RCC 7860 (cell line): ENCODE results near the gene GRAMD4.

Experiments
- DNase-seq: peaks from one replicate; pipeline ENCODE4 v3.0.0-alpha.2; 2015; ENCODE audit warnings: low spot score
- FAIRE-seq: peaks from 2 replicates; lab custom pipeline; 2012; peaks lifted over from hg19 to GRCh38; lab: Jason Lieb, UNC

The GRAMD4 gene

DNA sequence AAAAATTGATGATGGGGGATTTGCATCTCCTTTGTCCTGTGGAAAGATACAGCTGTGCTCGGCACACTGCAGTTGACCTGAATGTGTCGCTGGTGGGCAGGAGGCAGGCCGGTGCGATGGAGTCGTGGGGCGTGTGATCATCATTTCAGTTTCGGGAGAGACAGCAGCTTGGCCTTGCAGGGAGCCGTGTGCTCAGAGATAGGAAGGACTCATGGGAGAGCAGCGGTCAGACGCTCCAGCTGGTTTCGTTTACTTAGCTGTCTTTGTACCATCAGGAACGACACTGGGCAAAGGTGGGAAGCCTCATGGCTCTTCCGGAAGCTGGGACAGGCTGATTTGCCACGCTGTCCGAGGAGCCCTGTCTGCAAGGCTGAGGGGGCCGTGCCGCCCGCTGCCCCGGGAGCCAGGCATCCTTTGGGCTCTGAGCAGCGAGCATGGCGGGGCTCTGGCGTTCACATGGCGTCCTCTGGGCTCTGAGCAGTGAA, 32.7 kb downstream of the GRAMD4 start:
- no peak for DNase-seq
- no peak for FAIRE-seq

DNA sequence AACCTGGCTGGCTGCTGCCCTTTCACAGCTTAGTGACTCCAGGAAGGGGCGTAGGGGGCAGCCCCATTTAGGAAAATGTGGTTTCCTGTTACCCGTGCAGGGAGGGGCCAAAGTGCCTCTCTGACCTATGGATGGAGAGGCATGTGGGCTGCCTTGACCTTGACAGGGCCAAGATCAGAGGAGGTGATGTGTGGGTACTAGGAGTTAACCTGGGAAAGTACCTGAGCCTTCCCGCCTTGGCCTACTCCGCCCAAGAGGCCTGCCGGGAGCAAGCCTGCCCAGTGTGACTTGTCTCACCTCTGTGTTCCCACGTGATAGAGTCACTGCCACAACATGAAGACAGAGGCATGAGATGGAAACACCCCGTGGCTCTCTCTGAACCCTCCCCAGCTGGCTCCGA, 33.4 kb downstream of the GRAMD4 start:
- DNase-seq (no peak), FAIRE-seq (no peak)

DNA sequence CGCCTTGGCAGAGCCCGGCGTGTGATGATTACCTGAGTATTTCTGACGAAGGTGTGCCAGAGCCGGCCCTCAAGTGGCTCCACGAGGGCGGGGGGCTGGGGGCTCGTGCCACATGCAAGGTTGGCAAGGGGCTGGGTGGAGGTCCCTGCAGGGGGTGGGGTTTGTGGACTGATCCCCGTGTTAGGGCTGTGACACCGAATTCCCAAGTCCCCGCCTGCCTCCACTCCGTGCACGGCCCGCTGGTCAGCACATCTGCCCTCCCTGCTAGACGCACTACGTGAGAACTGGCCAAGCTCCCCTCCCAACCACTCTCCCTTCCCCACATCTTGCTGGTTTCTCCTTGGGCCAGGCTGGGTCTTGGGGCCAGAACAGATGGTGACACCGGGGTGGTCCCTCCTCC, 34.2 kb downstream of the GRAMD4 start:
- no peak for FAIRE-seq
- DNase-seq = no peak

DNA sequence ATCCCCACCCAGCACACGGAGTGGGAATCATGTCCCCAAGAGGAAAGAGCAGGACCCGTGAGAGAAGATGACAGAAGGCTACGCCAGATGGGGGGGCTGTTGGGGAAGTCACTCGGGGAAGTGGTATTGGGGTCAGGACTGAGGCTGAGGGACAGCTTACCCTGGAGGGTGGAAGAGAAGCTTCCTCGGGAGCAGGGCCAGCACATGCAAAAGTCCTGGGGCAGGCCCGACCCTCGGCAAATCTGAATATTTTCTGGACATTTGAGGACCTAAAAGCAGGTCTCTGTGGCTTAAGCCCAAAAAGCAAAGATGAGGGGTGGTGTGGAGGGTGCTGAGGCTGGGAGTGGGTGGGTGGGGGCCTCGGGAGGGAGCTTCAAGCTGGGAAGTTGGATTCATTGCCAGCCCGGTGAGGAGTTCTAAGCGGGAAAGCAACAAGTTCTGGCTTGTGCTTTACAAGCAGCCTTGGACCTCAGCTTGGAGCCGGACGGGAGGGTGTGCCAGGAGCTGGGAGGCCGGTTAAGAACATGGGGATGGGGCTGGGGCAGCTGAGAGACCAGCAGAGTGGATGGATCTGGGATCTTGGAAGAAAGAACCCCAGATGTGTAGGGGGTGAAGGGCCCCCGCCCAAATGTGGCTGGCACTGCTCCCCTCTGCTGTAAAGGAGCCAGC, 34.9 kb downstream of the GRAMD4 start:
- no peak for FAIRE-seq
- no peak for DNase-seq

DNA sequence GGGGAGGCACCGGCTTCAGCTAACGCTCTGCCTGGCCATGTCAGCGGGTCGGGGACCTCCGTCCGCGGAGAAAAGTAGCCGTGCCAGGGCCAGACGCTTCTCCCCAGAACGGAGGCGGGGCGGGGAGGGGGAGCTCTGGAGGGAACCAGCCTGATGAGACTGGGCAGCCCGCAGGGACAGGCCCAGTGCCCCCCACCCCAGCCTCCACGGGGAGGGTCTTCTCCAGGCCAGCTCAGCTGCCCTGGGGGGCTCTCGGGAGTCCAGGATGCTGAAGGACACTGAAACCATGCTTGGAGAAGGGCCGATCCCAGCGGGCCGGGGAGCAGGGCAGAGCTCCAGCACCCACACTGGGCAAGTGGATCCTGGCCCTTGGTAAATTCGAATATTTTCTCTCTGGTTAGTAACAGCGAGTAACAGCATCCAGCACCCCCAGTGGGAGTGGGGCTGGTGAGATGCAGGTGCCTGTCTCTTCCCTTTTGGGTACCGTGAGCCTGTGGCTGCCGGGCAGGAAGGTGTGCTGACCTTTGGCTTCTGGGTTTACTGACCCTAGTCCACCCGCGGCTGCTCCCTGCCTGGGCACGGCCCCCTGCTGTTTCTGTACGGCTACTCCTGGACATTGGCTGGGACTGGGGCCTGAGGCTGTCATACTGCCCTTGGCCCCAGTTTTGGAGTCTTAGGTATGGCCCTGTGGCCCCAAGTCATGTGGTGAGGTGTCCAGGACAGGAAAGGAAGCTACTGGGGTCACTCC, 35.8 kb downstream of the GRAMD4 start:
- DNase-seq (no peak), FAIRE-seq (no peak)

DNA sequence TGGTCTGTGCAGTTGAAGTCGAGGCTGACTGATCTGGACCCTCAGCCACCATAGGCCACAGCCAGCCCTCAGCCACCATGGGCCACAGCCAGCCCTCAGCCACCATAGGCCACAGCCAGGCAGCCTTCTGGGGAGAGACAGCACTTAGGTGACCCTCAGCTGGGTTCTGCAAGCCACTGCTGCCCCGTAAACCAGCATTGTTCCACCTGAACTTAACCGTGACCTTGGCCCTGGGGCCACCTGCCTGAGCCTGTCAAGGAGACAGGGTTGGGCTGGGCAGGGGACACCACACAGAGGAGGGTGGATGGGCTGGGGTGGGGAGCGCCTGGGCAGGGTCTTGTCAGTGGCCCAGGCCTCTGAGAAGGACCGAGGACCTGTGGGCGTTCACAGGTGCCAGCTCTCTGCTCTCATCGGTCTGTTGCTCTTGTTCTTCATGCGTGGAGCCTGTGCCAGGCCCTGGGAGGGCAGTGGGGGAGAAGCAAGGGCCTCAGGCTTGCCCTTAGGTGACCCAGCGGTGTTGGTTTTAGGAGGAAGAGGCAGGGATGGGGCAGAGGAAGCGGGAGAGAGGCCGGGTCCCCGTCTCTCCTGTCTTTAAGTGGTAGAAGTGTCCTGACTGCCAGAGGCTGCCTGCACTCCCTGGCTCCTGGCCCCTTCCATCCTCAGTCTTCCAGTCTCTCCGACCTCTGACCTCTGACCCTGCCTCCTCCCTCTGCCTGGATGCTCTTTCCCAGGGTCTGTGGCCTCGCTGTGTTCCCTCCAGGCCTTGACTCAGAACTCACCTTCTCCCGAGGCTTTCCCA, 36.9 kb downstream of the GRAMD4 start:
- FAIRE-seq (no peak), DNase-seq (no peak)

DNA sequence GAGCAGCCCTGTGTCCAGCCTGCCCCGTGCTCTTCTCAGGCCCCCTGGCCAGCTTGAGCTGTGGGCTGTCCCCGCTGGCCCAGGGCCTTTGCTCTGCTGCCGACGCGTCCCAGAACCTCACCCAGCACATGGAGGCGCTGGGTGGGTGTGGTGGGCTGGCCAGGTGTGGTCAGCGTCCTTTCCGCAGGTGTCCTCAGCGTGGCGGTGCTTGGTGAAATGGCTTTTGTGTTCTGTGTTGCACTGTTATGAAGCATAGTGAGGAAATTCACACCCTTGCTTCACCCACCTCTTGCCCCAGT, 37.4 kb downstream of the GRAMD4 start:
- DNase-seq (no peak), FAIRE-seq (no peak)

DNA sequence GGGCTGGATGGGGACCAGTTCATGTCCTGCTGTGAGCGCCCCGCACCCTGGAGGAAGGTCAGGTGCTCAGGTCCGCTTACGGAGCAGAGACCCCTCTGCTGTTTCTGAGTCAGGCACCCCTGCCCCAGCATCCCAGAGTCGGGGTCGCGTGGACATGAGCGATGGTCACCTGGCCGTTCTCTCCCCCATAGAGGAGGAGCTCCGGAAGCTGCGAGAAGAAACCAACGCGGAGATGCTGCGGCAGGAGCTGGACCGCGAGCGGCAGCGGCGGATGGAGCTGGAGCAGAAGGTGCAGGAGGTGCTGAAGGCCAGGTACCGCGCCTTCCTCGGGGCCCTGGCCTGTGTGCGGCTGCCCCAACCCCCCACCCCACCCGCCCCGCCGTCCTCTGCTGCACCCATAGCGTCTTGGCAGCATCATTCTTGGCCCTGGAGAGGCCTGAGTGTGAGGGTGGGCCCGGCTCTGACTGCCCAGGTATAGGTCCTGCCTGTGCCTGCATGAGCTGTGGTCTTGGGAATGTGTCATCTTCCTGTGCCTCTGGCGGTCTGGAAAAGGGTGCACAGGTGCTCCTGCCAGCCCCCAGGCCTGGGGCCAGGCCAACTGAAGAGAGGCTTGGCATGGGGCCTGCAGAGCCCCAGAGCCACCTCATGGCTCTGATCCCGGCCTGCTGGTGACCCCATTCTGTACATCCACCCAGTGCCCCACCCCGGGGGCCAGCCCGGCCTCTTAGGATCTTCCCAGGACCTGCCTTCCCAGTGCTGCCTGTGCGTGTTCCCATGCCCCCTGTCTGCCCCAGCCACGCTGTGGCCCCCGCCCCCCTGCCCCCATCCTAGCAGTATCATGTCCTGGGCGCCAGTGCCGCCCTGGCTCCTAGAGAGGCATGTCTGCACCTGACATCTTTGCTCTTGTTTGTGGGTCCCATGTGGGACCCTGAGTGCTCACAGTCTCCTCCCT, 38.1 kb downstream of the GRAMD4 start:
- FAIRE-seq = no peak
- no peak for DNase-seq

DNA sequence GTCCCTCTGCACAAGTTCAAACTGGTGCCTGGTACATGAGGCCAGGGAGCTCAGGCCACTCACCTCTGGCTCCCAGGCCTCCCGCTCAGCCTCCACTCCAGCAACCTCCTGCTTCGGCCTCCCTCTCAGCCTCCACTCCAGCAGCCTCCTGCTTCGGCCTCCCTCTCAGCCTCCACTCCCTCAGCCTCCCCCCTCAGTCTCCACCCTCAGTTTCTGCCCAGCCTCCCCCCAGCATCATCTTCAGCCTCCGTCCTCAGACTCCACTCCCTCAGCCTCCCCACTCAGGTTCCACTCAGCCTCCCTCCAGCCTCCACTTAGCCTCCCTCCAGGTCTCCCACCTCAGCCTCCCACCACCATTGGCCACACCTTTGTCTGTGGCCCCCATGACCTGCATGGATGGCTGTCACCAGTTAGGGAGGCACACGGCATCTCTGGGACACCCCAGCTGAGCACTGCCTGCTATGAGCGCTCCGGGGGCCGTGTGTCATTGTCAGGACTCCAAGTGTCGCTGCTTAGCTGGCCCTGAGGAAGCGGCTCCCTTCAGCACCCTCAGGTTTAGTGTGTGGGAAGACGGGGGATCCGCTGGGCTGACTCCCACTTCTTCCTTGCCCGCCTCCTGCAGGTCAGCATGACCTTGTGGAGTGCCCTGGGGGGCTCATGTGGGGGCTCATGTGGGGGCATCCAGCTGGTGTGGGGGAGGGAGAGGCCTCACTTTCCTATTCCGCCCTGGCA, 39.0 kb downstream of the GRAMD4 start:
- no peak for FAIRE-seq

DNA sequence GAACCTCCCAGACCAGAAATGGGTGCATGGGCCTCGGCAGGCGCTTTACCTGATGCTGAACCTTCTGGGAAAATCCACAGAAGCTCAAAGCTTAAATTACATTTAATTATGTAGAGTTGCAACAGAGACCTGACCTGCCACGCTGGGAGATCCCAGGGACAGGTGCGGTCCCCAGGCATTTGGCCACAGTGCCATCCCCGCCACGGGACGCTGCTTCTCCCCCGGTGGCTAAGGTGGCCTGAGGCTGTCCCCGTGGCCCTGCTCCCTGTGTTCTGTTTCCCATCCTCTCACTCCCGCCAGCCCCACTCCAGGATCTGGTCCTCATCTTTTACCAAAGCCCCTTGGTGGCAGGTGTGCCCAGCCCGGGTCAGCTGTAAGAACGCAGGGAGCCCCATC, 39.6 kb downstream of the GRAMD4 start:
- FAIRE-seq (no peak), DNase-seq (no peak)

More for the DNA sequence above, 39.0 kb downstream of the GRAMD4 start:
- DNase-seq = no peak

DNA sequence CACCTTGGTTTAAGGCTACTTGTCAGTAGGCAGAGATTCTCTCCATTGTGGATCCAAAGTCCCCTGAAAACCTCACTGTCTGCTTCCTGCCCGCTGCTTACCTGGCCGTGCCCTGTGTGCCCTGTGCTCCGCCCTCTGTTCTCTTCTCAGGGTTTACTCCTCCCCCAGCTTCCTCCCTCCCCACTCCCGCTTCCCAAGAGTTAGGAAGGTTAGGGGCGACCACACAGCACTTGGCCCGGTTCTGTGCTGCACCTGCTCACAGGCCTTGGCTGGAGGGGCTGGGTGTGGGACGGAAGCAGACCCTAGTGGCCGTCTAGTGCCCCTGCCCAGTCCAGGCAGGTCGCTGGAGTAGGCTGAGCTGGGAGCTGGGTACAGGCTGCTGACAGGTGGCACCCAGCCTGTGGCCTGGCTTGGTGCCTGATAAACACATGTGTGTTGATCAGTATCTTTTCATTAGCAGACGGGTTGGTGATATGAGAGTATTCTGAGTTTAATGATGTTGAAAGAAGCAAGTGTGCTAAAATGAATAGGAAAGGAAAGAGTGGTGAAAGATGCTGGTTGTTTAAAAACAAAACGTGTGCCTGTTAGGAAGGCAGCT, 40.5 kb downstream of the GRAMD4 start:
- no peak for DNase-seq
- no peak for FAIRE-seq

DNA sequence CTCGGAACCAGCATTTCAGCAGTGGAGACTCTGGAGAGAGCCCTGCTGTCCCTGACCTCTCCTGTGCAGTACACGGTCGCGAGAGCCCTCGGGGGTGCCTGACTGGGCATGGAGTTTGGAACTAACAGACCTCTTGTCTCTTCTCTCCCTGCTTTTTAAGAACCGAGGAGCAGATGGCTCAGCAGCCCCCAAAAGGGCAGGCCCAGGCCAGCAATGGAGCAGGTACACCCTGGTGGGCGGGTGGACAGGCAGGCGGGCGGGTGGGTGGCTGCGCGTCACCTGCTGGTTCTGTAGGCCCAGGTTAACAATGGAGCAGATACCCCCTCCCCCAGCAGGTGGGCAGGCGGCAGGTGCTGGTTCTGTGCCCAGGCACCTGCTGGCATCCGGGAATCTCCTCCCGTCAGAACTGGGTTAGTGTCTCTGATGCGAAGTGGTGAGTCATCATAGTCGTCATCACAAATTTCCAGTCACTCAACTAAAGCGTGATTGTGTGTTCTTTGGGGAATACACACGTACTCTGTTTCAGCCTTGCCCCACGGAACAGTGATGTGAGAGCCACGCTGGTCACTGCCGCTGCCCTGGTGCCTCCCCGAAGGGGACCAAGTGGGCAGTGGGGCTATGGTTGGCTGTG, 41.1 kb downstream of the GRAMD4 start:
- DNase-seq (peak; percentile 7), FAIRE-seq (no peak)

DNA sequence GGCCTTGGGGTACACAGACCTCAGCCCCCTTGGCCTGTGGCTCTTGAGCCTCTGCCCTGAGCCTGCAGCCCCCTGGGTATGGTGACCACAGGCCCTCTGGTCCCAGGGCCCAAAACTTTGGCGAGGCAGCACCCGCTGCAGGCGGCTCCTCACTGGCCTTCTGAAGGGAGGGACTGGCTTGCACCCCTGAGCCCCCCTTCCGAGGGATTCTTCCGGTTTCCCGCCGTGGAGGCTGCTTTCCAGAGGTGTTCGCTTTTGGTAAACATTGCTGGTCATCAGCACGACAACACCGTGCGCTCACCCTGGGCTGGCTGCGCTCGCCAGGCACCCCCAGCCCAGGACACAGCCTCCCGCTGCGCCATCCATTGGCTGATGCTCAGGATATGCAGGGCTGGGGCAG, 42.0 kb downstream of the GRAMD4 start:
- no peak for FAIRE-seq

DNA sequence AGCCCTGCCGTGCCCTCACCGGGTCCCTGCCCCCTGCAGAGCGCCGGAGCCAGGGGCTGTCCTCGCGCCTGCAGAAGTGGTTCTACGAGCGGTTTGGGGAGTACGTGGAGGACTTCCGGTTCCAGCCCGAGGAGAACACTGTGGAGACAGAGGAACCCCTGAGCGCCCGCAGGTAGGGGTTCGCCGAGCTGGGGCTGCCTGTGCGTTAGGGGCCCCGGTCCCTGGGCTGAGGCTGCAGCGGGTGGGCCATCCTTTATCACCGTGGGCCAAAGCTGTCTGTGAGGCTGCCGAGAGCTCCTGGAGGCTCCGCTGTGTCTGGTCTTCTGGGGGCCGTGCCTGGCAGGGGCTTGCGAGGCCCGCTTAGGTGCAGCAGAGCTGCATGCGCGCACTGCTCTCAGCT, 42.8 kb downstream of the GRAMD4 start:
- no peak for FAIRE-seq
- no peak for DNase-seq

More for the DNA sequence above, 42.0 kb downstream of the GRAMD4 start:
- DNase-seq = no peak

DNA sequence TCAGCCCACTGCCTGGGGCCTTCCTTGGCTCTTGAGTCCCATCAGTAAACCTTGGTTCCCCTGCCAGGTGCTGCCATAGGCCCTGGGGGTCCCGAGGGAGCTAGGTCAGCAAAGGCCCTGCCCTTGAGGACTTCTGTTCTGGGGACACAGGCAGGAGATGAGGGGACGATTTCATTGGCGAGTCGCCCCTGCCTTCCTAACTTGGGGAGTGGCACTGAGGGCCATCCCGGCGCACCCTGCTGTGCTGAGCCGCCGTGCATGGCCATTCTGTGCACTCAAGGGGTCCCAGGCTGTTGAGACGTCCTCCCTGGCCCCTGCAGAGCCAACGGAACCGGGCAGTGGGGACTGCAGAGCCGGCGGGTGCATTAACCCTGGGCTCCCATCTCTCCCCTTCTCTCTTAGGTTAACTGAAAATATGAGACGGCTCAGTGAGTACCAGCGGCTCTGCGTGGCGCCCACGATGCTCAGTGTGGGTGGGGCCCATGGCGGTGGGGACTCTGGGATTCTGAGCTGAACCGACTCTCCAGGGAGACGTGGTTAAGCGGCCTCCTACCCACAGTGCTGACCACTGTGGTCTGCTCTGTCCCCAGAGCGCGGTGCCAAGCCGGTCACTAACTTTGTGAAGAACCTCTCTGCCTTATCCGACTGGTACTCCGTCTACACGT, 43.4 kb downstream of the GRAMD4 start:
- DNase-seq (no peak), FAIRE-seq (no peak)

DNA sequence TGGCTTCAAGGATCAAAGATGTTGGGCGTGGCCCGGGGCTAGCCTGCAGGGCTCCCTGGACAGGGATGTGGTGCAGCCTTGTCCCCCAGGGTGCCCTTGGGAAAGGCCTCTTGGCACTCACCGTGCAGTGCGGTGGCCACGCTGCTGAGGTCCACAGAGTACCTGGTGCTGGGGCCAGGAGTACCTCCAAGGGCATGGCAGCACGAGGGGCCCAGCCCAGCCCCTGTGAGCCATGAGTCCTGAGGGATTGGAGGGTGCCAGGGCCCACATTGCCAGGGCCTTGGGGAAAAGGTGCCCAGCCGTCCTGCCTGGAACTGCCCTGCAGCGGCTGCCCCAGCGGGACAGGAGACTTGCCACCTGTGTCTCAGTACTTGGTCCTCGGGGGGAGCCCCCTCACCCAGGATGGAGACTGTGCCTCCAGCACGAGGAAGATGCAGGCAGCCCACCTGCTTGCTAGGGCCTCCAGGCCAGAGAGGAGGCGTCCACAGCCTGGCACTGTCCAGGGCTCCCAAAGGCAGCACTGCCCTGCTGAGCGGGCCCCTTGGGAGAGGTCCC, 44.2 kb downstream of the GRAMD4 start:
- DNase-seq (no peak), FAIRE-seq (no peak)

DNA sequence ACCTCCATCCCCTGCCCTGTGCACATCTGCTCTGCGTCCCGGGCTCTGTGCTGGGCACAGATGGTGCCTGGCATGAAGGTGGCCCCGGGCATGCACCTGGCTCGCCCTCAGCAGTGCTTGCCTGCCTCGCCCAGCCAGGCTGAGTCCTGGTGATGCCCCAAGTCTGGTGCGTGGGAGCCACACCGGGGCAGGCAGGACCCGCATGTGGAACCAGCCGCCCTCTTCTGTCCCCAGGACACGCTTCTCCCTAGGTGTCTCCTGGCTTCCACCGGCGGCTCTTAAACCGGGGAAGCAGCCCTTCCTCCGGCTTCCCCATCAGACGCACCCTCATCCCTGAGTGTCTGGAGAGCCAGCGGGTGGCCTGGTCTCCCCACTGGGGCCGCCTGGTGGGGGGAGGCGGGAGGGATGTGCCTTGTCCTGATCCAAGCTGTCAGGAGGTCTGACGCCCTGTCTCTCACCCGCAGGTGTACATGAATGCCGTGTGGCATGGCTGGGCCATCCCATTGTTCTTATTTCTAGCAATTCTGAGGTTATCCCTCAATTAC, 45.0 kb downstream of the GRAMD4 start:
- DNase-seq = no peak
- no peak for FAIRE-seq

DNA sequence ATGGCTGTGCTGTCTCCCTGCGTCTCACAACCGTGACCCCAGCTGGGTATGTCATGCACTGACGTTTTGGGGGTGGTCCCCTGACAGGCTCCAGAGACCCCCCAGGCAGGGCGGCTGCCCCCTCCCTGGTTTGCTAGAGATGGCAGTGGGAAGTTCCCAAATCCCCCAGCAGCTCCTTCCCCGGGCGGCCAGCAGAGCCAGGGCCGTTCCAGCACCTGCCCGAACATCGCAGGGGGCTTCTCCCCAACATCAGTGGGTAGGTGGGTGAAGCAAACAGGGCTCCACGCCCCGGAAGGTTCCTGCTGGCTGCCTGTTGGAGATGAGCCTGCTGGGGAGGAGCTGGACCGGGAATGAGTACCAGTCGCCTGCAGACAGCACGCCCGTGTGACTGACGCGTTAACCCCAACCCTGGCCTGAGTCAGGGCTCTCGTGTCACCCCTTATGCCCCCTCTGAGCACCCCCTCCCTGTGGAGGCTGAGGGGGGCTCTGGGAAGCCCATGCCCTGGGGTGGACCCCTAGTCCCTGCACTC, 45.6 kb downstream of the GRAMD4 start:
- DNase-seq = no peak
- FAIRE-seq = no peak
